ENCODE data around the gene NKD2.
"Not testable (repeated sequence)": the region's sequence is repeated elsewhere in the genome, so short reads cannot be mapped to it uniquely, and the experiment has no call there.

Gene NKD2

DNA sequence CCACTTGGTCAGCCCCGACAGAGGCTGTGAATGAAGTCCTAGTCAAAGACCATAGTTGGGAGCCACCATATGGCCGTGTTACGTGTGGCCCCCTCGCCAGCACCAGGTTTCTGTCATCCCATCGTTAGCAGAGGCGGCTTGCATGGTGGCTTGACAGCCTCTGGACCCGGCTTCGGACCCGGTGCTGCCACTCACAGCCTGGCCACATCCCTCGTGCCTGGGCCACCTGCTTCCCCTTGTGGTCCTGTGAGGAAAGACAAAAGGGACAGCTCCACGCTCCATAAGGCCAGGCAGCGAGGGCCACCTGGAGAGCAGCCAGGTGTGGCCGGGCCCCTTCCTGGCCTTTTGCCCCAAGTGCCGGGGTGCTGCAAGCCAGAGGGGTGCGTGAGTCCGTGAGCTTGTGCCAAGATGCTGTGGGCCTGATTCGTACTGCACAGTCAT is 6.2 kb downstream of the NKD2 start:
- no peak for DNase-seq

GRCh38 chr5:1015507-1015906 is 6.9 kb downstream of the NKD2 start:
- DNase-seq: no peak

- DNase-seq: no peak
These were observed 7.4 kb downstream of the NKD2 start for GRCh38 chr5:1016036-1016435.

- no peak for DNase-seq
These were observed 7.9 kb downstream of the NKD2 start for GRCh38 chr5:1016476-1016875.

- no peak for DNase-seq
These were observed 8.5 kb downstream of the NKD2 start for GRCh38 chr5:1017056-1017455.

DNA sequence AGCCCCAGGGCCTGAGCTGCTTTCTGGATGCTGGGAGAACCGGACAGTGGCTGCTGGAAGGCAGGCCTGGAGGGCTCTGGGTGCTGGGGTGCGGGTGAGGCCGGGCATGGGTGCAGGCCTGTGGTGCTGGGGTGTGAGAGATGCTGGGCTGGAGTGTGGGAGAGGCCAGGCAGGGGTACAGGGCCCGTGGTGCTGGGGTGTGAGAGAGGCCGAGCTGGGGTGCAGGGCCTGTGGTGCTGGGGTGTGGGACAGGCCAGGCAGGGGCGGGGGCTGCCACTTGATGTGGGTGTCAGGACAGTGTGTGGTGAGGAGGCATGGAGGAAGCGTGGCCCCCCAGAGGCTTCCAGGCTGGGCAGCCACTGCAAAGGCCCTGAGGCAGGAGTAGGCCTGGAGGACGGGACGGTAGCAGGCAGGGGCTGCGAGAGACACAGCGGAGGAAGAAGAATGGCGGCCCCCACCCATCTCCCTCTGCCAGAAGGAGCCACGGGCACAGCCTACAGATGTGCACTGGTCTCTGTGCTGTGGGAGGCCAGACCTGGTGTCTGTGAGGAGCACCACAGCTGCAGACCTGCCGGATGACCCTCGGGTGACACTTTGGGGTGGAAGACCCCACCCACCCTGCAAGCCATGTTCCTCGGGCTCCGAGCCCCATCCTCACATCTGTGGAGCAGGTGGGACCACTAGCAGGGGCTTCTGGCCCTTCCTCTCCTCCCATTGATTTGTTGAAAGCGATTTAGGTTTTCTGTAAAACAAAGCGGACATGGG is 9.3 kb downstream of the NKD2 start:
- DNase-seq: no peak

DNA sequence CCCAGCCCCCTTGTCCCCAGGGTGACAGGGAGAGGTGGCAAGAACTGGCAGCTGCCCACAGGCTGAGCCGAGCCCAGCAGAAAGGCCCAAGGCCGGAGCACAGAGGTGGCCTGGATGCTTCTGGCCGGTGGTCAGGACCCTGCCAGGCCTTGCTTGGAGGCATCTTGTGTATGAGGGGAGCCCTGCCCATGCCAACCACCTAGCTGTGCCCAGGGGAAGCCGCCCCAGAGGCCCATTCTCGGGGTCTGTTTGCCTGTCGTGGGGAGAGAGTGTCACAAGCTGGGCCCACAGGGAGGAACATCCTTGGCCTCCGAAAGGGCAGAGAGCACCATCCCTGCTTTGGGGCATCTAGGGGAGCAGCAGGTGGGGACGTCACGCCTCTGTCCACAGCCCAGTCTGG is 10.0 kb downstream of the NKD2 start:
- DNase-seq: no peak

- DNase-seq: no peak
These were observed 10.7 kb downstream of the NKD2 start for GRCh38 chr5:1019001-1019905.

DNA sequence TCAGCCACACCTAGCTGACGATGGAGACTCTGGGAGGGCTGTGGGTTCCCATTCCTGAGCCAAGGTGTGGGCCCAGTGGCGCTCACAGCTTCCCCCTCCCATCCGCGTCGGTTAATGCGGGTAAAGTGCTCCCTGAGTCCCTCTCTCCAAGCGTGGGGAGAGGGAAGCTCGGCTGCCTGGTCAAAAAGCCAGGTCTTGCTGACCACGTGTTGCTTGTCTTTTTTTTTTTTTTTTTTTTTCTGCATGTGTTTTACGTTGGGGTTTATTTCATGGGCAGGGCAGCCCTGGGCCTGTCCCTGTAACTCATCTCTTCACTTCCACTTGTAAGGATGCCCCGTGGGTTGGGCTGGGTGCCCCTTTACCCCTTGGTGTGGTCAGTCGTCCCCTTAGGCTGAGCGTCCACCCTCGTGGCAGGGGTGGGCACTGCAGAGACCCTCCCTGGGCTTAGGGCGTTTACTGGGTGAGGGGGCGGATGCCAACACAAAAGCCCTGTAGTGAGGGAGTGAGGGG is 11.9 kb downstream of the NKD2 start:
- DNase-seq: no peak

- DNase-seq: no peak
These were observed 12.8 kb downstream of the NKD2 start for GRCh38 chr5:1021136-1021968.

- not testable (repeated sequence) for DNase-seq
These were observed 13.4 kb downstream of the NKD2 start for GRCh38 chr5:1021969-1022336.

- DNase-seq: no peak
These were observed 18.4 kb downstream of the NKD2 start for GRCh38 chr5:1026700-1027621.

DNA sequence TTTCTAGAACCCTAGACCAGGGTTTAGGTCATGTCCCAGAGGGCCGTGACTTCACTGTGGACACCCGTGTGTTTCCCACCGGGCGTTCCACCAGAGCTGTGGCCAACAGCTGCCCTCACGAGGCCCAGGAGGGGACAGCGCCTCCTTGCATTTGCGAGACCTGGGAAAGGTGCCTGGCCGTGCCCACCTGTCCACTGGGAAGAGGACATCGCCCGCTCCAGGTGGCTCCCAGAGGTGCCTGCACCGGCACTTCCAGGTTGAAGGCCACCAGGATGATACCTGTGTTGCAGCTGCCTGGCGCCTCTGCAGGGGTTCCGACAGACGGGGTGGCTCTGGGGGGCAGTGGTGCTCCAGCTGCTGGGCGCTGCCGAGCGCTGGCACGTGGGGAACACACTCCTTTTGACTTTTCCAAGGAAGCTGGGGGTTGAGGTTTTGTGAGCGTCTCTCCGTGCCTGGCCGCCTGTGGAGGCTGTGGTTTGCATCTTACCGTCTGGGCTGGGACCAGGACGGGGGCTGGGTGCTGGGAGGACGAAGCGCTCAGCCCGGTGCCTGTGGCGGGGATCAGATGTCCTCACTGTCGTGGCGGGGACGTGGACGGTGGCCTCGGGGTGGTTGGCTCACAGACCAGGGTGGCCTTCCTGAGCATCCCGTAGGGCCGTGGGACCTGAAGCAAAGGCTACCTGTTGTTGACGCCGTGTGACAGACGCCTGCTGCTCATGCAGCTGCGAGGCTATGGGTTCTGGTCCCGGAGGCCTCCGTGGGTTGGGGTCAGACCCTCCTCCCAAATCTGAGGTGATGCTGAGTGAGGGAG is 19.2 kb downstream of the NKD2 start:
- no peak for DNase-seq

DNA sequence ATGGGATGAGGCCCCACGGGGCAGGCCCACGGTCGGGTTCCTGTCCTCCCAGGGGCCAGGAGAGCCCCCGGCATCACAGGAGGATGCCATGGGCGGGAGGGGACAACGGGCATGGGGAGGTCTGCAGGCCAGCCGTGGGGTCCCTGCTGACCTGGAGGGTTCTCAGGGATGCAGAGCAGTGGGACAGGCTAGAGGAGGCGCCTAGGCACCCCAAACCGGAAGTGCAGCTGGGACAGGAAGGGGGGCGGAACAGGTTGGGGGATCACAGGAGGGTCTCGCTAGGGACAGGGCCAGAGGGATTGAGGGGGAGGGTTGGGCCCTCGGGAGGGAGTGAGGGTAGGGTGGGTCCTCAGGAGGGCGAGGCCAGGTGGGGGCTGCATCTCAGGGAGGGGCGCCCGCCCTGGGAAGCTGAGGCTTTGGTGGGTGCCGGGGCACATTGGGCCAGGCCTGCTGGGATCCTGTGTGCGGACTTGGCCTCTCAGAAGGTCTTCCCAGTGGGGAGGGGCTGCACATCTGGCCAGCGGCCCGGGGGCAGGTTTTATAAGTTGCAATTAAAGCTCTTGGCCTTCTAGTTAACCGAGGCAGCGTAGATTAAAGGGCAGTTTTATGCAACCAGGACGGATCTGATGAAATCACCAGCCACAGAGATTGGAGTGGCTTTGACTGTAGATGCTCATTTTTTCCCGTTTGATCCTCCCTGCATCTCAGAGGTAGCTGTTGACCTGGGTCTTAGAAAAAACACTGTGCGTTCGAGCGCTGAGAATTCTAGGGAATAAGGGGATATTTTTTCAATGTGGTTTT is 20.1 kb downstream of the NKD2 start:
- no peak for DNase-seq

DNA sequence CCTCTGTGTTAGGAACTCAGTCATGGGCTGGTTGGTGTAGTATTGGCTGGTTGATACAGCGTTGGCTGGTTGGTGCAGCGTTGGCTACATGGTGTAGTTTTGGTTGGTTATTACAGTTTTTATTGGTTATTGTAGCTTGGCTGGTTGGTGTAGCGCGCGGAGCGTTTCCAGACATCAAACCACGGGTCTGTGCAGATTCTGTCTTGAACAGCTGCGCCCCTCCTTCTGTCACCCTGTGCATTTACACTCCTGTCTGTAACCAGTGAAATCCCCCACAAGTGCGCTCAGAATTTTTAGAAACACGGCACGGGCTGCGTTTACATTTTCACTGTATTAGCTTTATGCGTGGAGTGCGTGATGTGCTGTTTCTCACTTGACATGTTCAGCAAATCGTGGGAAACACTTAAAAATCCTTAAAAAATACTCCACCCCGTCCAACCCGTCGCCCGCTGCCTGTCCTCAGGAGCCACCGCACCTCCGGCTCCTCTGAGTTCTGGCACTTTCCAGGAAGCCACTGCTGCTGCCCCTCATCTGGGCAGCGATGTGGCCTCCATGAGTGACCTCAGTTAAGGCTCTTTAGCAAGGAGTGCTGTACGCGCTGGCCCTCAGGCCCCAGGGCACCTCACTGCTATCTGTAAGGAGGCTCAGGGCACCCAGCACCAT is 20.8 kb downstream of the NKD2 start:
- no peak for DNase-seq

DNA sequence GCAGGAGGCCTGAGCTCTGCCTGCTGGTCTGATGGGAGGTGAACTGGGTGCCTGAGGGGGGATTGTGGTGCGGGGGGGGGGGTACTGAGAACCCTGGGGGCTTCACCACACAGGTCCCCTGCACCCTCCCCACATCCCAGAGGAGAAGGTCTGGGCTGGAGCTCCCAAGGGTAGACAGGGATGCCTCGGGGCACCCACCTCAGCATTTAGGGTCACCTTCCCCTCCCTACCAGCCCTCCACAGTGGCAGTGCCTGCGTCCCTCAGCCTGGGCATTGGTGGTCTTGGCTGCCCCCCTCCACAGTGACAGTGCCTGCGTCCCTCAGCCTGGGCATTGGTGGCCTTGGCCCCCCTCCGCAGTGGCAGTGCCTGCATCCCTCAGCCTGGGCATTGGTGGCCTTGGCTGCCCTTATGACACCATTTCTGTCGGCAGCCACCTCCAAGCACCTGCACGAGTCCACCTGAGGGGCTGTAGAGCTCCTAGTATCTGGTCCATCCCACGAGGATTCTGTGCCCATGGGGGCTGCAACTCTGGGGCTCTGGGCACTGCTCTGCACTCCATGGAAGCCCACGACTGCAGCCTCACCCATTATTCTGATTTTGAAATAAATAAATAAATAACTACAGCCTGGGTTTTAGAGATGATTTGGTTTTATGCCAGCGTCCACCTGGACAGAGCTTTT is 21.5 kb downstream of the NKD2 start:
- DNase-seq: no peak

DNA sequence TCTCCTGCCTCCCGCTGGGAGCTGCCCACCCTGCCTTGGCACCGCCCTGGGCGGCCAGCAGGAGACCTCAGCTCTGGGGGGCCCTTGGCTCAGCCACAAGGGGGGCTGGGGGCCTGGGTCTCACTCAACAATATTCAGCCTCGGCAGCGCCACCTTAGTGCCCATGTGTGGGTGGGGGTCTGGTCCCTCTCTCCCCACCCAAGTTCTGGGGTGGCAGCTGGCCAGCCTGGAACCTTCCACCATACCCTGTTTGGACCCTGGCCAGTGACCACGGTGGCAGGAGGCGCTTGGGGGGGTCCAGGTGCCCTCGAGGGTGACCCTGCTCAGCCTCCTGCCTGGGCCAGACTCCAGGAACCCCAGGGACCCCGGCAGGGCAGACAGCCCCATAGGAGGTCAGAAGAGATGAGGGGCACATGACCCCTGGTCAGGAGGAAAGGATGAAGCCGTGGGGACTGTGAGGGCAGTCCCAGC is 22.2 kb downstream of the NKD2 start:
- no peak for DNase-seq

DNA sequence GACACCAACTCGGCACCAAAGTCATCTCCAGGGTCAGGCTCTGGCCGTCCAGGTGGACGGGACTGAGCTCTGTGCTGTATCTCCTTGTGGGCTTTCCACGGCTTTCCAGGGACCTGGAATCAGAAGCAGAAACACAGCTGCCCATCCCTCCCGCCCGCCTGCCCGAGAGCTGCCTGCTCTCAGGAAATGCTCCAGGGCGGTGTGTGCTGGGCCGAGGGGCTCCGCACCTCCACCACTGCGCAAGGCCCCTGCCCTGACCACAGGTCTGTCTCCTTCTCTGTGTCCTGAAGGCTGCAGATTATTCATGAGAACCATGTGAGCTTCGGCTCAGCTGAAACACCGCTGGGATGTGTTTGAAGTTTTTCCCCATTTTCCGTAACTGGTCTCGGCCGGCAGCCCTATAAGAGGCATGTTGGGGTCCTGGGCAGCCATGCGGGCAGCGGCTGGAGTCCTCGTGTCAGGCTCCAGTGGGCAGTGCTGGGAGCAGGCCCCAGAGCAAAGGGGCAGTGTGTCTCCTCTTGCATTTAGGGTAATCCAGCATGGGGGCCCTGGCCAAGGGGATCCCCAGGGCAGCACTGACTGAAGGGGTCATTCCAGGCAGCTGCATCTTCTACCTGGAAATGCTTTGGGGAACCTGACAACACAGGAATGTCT is 22.8 kb downstream of the NKD2 start:
- DNase-seq: no peak
